ENCODE results near the gene EGFR.

GRCh38 chr7:55072251-55072650, 53.4 kb downstream of the EGFR start:
- TF ChIP-seq POLR2A (IDR thresholded peaks at IDR 0.05; ENCODE audit: low read length) = no peak
- no peak for TF ChIP-seq CTCF (IDR thresholded peaks at IDR 0.05)
- no peak for TF ChIP-seq MAZ (IDR thresholded peaks at IDR 0.05; ENCODE audit: borderline replicate concordance, low read depth, low read length)
- TF ChIP-seq MAX (IDR thresholded peaks at IDR 0.05) = no peak
- TF ChIP-seq RAD21 (conservative IDR thresholded peaks at IDR 0.05 in 1 of 2, IDR thresholded peaks at IDR 0.05 in 1 of 2) = no peak
- no peak for TF ChIP-seq CEBPB (IDR thresholded peaks at IDR 0.05)
- no peak for TF ChIP-seq KDM1A (IDR thresholded peaks at IDR 0.05; ENCODE audit: low read depth)
- TF ChIP-seq CBX8 (IDR thresholded peaks at IDR 0.05) = no peak
- no peak for TF ChIP-seq REST (IDR thresholded peaks at IDR 0.05)
- TF ChIP-seq, protein P1, sequence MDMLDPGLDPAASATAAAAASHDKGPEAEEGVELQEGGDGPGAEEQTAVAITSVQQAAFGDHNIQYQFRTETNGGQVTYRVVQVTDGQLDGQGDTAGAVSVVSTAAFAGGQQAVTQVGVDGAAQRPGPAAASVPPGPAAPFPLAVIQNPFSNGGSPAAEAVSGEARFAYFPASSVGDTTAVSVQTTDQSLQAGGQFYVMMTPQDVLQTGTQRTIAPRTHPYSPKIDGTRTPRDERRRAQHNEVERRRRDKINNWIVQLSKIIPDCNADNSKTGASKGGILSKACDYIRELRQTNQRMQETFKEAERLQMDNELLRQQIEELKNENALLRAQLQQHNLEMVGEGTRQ (IDR thresholded peaks at IDR 0.05) = no peak
- no peak for TF ChIP-seq MYC (IDR thresholded peaks at IDR 0.05; ENCODE audit: borderline replicate concordance, low read length)

Measured in A549 (cell line).